ENCODE data around the gene BEGAIN.

BEGAIN gene

DNA sequence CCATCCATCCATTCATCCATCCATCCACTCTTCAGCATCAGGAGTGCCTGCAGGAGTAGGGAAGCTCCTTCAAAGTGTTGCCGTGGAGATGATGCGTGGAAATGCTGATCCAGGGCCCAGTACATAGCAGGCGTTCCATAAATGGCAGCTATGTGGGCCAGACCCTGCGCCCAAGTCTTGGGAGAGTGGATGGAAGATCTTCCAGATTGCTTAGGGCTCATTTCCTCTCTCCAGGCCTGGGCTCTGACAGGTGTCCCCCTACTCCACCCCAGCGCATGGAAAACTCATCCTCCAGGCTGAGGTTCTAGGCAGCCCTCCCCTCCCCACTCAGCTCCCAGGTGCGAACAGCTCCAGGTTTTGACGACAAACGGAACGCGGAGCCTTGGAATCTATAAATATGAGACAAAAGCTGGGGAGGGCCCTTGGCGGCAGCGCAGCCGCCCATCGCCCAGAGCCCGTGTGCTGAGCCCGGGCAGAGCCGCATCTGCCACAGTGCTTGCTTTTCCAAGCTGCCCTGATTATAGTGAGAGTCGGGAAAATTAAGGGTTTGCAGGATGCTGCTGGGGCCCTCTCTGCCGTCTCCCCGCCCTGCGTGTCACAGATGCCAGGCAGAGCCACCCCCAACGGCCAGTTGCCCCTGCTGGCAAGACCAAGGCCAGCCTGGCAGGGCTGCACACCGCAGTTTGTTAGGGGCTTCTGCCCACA, 1.6 kb downstream of the BEGAIN start:
- TF ChIP-seq, protein P1, sequence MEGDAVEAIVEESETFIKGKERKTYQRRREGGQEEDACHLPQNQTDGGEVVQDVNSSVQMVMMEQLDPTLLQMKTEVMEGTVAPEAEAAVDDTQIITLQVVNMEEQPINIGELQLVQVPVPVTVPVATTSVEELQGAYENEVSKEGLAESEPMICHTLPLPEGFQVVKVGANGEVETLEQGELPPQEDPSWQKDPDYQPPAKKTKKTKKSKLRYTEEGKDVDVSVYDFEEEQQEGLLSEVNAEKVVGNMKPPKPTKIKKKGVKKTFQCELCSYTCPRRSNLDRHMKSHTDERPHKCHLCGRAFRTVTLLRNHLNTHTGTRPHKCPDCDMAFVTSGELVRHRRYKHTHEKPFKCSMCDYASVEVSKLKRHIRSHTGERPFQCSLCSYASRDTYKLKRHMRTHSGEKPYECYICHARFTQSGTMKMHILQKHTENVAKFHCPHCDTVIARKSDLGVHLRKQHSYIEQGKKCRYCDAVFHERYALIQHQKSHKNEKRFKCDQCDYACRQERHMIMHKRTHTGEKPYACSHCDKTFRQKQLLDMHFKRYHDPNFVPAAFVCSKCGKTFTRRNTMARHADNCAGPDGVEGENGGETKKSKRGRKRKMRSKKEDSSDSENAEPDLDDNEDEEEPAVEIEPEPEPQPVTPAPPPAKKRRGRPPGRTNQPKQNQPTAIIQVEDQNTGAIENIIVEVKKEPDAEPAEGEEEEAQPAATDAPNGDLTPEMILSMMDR (IDR thresholded peaks at IDR 0.05; ENCODE audit: low read depth, low read length): no peak
- no peak for DNase-seq (ENCODE audit: extremely low read depth, low read depth)

DNA sequence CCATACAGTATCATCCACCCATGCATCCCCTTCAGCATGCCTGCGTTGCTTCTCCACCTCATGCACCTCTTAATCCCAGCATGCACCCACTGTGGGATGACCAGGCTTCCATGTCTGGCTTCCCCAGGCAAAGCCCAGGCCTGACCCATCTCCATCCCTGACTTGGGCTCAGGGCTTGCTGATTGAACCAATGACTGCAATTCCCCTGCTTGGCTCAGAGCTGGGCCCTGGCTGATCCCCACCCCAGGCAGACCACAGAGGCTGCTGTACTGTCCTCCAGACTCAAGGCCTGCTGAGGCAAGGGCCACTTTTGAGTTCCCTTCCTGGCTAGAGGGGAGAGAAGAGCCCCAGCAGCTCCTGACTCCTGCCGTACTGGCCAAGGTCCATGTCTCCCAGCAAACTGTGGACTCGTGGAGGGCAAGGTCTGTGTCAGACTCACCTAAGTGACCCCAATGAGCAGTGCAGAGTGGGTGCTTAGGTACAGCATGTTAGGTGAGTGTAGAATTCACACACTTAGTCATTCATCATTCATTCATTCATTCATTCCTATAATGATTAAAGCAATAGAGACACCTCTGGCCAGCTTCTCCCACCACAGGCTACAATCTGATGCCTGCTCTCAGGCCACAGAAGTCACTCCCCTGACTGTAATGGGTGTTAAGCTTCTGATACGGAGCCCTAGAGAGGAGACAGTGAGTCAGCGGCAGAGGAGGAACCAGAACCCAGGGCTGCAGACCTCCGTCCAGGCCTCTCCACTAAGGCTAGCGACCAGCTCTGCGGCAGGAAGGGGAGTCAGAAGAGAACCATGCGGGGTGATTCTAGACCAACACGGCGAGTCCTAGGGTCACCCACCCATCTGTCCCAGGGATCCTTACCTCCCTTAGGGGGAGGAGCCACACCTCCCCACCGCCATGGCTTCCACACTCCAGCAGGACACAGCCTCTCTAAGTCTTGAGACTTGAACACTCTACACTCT, 2.9 kb downstream of the BEGAIN start:
- DNase-seq (ENCODE audit: extremely low read depth, low read depth): no peak

DNA sequence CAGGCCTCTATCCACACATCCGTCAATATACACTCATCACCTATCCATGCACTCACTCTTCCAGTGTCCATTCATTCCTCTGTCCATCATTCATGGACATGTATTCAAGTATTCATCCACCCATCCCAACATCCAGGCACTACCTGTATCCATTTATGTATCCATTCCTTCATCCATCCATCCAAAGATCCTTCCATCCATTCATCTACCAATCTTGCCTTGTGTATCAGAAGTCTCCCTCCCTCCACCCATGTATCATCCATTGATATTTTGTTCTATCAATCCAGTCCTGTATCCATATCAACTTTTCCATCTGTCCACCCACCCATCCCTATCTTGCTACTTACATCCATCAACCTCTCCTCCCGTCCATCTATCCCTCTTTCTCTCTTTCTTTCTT, 4.0 kb downstream of the BEGAIN start:
- DNase-seq (ENCODE audit: extremely low read depth, low read depth): no peak
- TF ChIP-seq, protein P1 (IDR thresholded peaks at IDR 0.05; ENCODE audit: low read depth, low read length): no peak

More for the DNA sequence above, 2.9 kb downstream of the BEGAIN start:
- TF ChIP-seq, protein P1 (IDR thresholded peaks at IDR 0.05; ENCODE audit: low read depth, low read length): no peak

DNA sequence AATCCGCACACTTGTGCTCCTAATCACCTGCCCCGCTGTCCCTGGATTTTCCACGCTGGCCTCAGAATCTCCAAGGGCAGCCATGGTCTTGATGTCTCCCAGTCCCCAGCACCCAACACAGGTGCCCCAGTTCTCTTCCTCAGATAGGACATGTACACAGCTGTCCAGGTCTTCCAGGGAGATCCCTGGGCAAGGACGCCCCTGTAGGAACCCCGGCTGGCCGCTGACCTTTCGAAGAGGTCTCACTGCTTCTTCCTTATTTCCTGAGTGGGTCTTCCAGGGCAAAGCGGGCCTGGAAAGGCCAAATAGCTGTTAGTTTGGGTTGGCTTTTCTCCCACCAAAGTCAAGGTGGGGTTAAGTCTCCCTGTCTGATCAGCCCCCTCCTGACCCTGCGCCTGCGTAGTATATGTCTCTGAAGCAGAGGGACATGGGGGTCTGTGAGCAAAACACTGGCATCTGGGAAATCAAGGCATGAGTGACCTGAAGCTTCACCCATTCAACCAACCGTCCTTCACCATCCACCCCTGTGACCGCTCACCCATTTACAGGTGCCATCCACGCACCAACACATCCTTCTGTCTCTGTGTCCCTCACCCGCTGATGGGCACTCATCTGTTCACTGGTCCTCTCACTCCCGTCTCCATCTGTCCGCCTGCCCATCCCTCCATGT, 4.6 kb downstream of the BEGAIN start:
- TF ChIP-seq, protein P1 (IDR thresholded peaks at IDR 0.05; ENCODE audit: low read depth, low read length): no peak
- DNase-seq (ENCODE audit: extremely low read depth, low read depth): no peak

DNA sequence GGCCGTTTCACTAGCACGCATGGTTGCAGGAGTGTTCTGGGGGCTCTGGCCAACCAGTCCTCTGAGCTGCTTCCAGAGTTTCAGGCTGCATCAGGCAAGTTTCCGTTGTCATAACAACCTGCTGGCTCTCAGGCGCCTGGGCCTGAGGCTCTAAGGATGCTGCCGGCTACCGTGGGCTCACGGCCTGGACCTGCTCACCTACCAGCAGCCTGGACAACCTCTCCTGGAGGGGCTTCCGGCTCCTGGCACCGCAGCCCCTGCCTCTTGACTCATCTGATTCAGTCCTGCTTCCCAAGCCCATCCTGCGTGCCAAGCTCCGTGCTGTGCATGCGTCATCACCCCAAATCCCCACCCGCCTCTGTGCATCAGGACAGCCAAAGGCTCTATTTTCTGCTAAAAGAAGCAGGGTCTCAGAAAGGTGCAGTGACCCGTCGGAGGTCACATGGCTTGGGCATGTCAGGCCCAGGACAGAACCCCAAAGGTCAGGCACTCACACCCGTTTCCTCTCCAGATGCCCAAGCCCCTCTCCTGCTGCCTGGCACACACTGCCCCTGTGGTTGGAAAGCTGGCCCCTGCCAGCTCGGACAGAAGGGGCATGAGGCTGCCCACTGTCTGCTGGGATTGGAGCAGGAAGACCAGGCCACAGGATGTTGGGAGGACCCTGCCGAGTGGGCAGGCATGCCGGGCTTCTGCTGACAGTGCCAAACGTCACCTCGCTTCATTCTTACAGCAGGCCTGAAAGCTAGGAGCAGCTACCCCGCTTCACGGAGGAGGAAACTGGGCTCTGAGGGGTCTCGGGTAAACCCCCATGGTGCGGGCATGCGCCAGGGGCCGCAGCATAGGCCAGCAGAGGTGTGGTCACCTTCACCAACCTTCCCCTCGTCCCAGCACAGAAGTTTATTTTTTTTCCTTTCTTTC, 5.7 kb downstream of the BEGAIN start:
- DNase-seq (ENCODE audit: extremely low read depth, low read depth): no peak

More for the DNA sequence above, 5.7 kb downstream of the BEGAIN start:
- TF ChIP-seq, protein P1 (IDR thresholded peaks at IDR 0.05; ENCODE audit: low read depth, low read length): no peak
